ENCODE results near the gene LAMA3.

DNA sequence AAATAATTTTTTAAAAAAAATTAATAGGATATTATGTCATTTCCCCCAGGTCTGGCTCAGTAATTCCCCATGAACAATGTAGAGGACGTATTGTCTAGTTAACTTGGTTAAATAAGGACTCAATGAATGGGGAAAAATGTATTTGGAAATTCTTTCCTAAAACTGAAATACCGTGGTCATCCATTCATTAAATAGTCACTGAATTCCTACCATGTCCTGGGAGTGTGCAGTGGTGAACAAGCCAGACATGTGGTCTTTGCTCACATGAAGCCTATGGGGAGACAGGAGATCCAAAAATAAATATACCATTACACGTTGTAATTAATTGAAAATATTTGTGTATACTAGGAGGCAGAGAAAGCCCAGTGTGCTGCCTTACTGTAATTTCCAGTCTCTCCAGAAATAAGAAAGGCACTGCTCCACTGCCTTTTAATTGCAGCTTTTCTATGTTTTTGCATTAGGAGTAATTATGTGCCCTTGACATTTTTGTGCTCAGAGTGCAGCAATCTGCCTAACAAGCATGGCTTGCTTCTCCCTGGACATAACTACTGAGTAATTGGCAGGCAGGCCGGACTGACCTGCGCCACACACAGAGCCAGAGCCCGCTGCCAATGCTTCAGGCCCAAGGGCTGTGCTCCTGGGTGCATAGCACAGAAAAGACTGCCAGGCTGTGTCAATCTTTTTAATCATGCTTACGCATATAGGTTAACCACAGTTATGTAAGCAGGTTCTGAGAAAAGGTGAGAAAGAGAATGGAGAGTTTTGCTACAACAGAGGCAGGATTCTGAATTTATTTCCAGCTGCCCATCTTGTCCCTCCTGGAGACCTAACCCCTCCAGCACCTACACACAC, 303.1 kb downstream of the LAMA3 start:
- TF ChIP-seq, protein P1, sequence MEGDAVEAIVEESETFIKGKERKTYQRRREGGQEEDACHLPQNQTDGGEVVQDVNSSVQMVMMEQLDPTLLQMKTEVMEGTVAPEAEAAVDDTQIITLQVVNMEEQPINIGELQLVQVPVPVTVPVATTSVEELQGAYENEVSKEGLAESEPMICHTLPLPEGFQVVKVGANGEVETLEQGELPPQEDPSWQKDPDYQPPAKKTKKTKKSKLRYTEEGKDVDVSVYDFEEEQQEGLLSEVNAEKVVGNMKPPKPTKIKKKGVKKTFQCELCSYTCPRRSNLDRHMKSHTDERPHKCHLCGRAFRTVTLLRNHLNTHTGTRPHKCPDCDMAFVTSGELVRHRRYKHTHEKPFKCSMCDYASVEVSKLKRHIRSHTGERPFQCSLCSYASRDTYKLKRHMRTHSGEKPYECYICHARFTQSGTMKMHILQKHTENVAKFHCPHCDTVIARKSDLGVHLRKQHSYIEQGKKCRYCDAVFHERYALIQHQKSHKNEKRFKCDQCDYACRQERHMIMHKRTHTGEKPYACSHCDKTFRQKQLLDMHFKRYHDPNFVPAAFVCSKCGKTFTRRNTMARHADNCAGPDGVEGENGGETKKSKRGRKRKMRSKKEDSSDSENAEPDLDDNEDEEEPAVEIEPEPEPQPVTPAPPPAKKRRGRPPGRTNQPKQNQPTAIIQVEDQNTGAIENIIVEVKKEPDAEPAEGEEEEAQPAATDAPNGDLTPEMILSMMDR (IDR thresholded peaks at IDR 0.05), result no peak
- no peak for TF ChIP-seq POLR2A (IDR thresholded peaks at IDR 0.05)
